Suprapubic skin (tissue), 4 donors: Measurements from ENCODE around the gene C9orf40. TPM values are rescaled to one million over a fixed set of nuclear protein-coding genes. Genes with fewer than 3 reads are reported as not detected.

Experiments used
- DNase-seq, 2 donors: peaks; one replicate each; pipeline ENCODE4 v3.0.0-alpha.2; 2019; ENCODE audit warnings: low spot score in 2 of 2
- H3K27ac ChIP-seq: fragments of 200-600 bp; sonication (generic); one replicate; pipeline ENCODE4 v1.5.1; 2019
- H3K27me3 ChIP-seq: fragments of 200-600 bp; sonication (generic); one replicate; pipeline ENCODE4 v1.5.1; 2019
- H3K36me3 ChIP-seq: fragments of 200-600 bp; sonication (generic); one replicate; pipeline ENCODE4 v1.5.1; 2019
- H3K4me1 ChIP-seq: fragments of 200-600 bp; sonication (generic); one replicate; pipeline ENCODE4 v1.5.1; 2019
- H3K4me3 ChIP-seq: fragments of 200-600 bp; sonication (generic); one replicate; pipeline ENCODE4 v1.5.1; 2019; ENCODE audit warnings: mild to moderate bottlenecking
- H3K9me3 ChIP-seq: fragments of 200-600 bp; sonication (generic); one replicate; pipeline ENCODE4 v1.5.1; 2019
- EP300 ChIP-seq: sonication (generic); formaldehyde crosslinking; IDR thresholded peaks from one replicate; pipeline ENCODE4 v1.6.1; 2017; ENCODE audit warnings: antibody characterized with exemption
- POLR2A ChIP-seq, 2 donors: fragments of 450-650 bp; IDR thresholded peaks; one replicate each; pipeline ENCODE4 v1.6.1; 2017; ENCODE audit warnings: antibody characterized with exemption in 2 of 2, mild to moderate bottlenecking in 2 of 2, moderate library complexity in 2 of 2
- POLR2AphosphoS5 ChIP-seq, 3 donors: sonication (generic); formaldehyde crosslinking; IDR thresholded peaks; one replicate each; pipeline ENCODE4 v1.6.1; 2017; ENCODE audit warnings: antibody characterized with exemption in 3 of 3
- WGBS: methylation state at CpG from one replicate; pipeline ENCODE4 v1.1.5; 2018; 5-methylcytosine and 5-hydroxymethylcytosine counted together
- total RNA-seq, 4 donors: library from RNA; depleted of rRNA; stranded (reverse); fragments of >200 nt; gene quantifications; one replicate each; pipeline ENCODE4 v1.1.0, GENCODE V29; 2016
- TF ChIP-seq, protein P1 (sequence below), 2 donors: fragments of 200-600 bp in 1 of 2; fragments of 450-650 bp in 1 of 2; sonication (generic) in 1 of 2; IDR thresholded peaks; one replicate each; pipeline ENCODE4 v1.5.1; 2016 to 2019; ENCODE audit warnings: antibody characterized with exemption in 2 of 2, mild to moderate bottlenecking in 1 of 2, moderate library complexity in 1 of 2

C9orf40 gene
- total RNA-seq, 4 donors from 2014 or later, result 2.0 to 3.3 (median 3.0) TPM

DNA sequence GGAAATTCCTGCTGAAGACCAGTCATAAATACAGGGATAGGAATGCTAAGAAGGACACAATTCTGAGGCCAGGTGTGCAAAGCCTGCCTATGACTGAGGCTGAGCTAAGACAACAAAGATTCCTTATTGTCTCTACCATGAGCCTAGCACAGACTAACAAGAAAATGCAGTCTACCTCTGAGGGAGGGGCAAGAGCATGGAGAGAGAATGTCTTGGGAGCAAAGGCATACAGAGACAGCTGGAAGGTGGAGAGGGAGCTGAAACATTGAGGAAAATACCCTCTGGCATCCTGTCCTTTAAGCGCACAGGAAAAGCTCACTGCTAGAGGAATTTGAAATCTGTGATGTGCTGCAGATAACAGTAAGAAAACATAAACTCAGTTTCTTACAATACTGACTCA, 8.8 kb upstream of the C9orf40 start:
- Histone ChIP-seq H3K27ac (no peak overlapping the region), H3K4me3 (no peak overlapping the region), H3K27me3 (no peaks in the 10 kb centered on the region), H3K9me3 (peaks cover 4% of the 10 kb centered on the region), H3K36me3 (no peaks in the 10 kb centered on the region), H3K4me1 (no peaks in the 10 kb centered on the region)
- DNase-seq, result no peak
- 86% methylated on average over 1 of the region's 1 CpG for WGBS
- TF ChIP-seq POLR2AphosphoS5 (IDR thresholded peaks at IDR 0.05) (no peak), EP300 (no peak), POLR2A (IDR thresholded peaks at IDR 0.05) (no peak)
- TF ChIP-seq, protein P1, sequence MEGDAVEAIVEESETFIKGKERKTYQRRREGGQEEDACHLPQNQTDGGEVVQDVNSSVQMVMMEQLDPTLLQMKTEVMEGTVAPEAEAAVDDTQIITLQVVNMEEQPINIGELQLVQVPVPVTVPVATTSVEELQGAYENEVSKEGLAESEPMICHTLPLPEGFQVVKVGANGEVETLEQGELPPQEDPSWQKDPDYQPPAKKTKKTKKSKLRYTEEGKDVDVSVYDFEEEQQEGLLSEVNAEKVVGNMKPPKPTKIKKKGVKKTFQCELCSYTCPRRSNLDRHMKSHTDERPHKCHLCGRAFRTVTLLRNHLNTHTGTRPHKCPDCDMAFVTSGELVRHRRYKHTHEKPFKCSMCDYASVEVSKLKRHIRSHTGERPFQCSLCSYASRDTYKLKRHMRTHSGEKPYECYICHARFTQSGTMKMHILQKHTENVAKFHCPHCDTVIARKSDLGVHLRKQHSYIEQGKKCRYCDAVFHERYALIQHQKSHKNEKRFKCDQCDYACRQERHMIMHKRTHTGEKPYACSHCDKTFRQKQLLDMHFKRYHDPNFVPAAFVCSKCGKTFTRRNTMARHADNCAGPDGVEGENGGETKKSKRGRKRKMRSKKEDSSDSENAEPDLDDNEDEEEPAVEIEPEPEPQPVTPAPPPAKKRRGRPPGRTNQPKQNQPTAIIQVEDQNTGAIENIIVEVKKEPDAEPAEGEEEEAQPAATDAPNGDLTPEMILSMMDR (IDR thresholded peaks at IDR 0.05), result no peak

DNA sequence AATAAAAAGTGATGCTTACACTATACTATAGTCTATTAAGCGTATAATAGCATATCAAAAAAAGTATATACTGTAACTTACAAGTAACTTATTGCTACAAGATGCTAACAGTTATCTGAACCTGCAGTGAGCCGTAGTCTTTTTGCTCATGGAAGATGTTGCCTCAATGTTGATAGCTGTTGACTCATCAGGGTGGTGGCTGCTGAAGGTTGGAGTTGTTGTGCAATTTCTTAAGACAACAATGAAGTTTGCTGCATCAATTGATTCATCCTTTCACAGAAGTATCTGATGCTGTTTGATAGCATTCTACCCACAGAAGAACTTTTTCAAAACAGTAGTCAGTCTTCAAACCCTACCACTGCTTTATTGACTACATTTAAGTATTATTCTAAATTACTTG, 7.8 kb upstream of the C9orf40 start:
- Histone ChIP-seq H3K4me1 (no peaks in the 10 kb centered on the region), H3K9me3 (peaks cover 4% of the 10 kb centered on the region), H3K27me3 (no peaks in the 10 kb centered on the region), H3K36me3 (no peaks in the 10 kb centered on the region), H3K4me3 (no peak overlapping the region), H3K27ac (no peak overlapping the region)
- WGBS, result 82% methylated on average over 2 of the region's 2 CpGs
- TF ChIP-seq POLR2AphosphoS5 (IDR thresholded peaks at IDR 0.05) (no peak), POLR2A (IDR thresholded peaks at IDR 0.05) (no peak), EP300 (no peak)
- TF ChIP-seq, protein P1 (IDR thresholded peaks at IDR 0.05), result no peak
- DNase-seq, result no peak

DNA sequence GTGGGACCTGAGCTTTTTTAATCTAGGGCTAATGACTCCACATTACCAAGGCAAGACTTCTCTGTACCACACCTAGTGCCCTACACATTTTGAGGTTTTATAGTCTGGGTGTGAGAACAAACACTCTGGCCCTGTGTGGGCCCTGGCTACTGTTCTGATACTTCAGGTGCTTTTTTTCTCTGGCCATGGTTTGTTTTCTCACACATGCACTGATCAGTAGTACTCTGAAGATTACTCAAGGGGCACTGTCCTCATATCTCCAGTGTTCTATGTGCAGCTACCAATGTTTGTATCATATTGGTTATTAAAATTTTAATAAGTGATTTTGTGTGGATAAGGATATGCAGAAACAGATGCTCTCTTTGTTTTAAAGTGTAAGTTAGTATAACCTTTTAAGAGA, 5.9 kb upstream of the C9orf40 start:
- H3K4me1 ChIP-seq, result peaks cover 5% of the 10 kb centered on the region
- TF ChIP-seq, protein P1 (IDR thresholded peaks at IDR 0.05), result no peak
- TF ChIP-seq EP300, result no peak
- TF ChIP-seq POLR2AphosphoS5 (IDR thresholded peaks at IDR 0.05), result no peak
- no peak for TF ChIP-seq POLR2A (IDR thresholded peaks at IDR 0.05)
- no peak overlapping the region for H3K4me3 ChIP-seq
- DNase-seq, result no peak
- H3K36me3 ChIP-seq, result no peaks in the 10 kb centered on the region
- H3K27me3 ChIP-seq, result no peaks in the 10 kb centered on the region
- H3K9me3 ChIP-seq, result peaks cover 4% of the 10 kb centered on the region
- no peak overlapping the region for H3K27ac ChIP-seq

DNA sequence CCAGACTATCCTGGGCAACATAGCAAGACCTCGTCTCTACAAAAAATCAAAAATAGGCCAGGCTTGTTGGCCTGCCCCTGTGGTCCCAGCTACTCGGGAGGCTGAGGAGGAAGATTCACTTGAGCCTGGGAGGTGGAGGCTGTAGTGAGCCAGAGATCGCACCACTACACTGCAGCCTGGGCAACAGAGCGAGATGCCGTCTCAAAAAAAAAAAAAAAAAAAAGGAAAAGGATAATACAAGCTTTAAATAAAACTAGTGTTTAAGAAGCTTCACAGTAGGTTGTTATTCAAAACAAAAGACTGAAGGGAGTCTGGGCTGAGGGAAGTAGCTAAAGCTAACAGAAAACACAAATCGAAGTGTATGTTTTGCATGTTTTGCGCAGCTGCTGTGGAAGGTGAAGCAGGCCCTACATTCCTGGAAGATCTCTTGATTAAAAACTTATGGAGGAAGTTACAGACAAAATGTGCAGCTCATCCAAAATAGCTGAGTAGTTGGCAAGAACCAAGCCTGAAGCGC, 581 bp upstream of the C9orf40 start:
- Histone ChIP-seq H3K36me3 (no peaks in the 10 kb centered on the region), H3K4me3 (peak overlapping the region; percentile 80), H3K27ac (peak overlapping the region; percentile 96), H3K4me1 (peaks cover 11% of the 10 kb centered on the region), H3K27me3 (no peaks in the 10 kb centered on the region), H3K9me3 (no peaks in the 10 kb centered on the region)
- DNase-seq, result no peak
- TF ChIP-seq EP300, result no peak
- TF ChIP-seq, protein P1 (IDR thresholded peaks at IDR 0.05), result no peak
- no peak for TF ChIP-seq POLR2A (IDR thresholded peaks at IDR 0.05)
- TF ChIP-seq POLR2AphosphoS5 (IDR thresholded peaks at IDR 0.05), result no peak
- WGBS, result 18% methylated on average over 8 of the region's 8 CpGs

DNA sequence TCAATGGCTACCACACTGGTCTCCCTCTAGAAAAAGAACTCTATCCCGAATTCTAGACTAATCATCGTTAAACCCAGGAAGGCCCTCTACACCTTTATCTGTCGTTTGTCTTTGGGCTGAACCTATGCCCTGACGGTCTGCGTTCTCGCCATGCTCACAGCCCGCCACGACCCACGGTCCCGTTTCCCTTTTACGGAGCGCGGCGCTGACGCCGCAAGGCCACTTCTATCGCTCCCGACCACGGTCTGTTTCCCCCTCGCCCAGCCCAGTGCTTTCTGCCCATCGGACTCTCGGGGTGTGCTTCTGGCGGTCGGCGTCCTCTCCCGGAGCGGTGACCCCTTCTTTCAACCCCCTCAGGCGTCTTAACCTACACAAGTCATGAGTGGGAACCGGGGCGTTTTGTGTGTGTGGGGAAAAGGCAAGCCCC, 974 bp downstream of the C9orf40 start:
- H3K9me3 ChIP-seq, result no peaks in the 10 kb centered on the region
- no peaks in the 10 kb centered on the region for H3K27me3 ChIP-seq
- peak overlapping the region; percentile 80 for H3K4me3 ChIP-seq
- H3K4me1 ChIP-seq, result peaks cover 11% of the 10 kb centered on the region
- under 1% methylated on average over 28 of the region's 30 CpGs for WGBS
- peak overlapping the region; percentile 96 for H3K27ac ChIP-seq
- peak; percentile 68 to 82 for DNase-seq
- no peaks in the 10 kb centered on the region for H3K36me3 ChIP-seq
- TF ChIP-seq EP300 (no peak), POLR2AphosphoS5 (IDR thresholded peaks at IDR 0.05) (no peak), POLR2A (IDR thresholded peaks at IDR 0.05) (no peak)
- TF ChIP-seq, protein P1 (IDR thresholded peaks at IDR 0.05), result no peak
